Astrocyte (in vitro differentiated cells and primary cell): ENCODE measurements around the gene PRIM2. TPM values are rescaled to one million over a fixed set of nuclear protein-coding genes. Genes with fewer than 3 reads are reported as not detected.
A peak's percentile ranks its signal among the peaks of the same experiment; 100 is the strongest.
"Not testable (repeated sequence)": the region's sequence is repeated elsewhere in the genome, so short reads cannot be mapped to it uniquely, and the experiment has no call there.

Experiments
- DNase-seq: peaks from one replicate; pipeline ENCODE4 v3.0.0-alpha.2; 2010; ENCODE audit warnings: low read depth
- FAIRE-seq: peaks from 2 replicates; lab custom pipeline; 2011; peaks lifted over from hg19 to GRCh38; lab: Jason Lieb, UNC
- H2AFZ ChIP-seq: 2 replicates; pipeline ENCODE4 v1.6.0; 2012; ENCODE audit warnings: low read depth, low read length, inconsistent platforms
- H3K27ac ChIP-seq: 2 replicates; pipeline ENCODE4 v1.5.1; 2011; ENCODE audit warnings: low read depth, low read length, inconsistent platforms
- H3K27me3 ChIP-seq: 2 replicates; pipeline ENCODE4 v1.6.0; 2011; ENCODE audit warnings: low read length, inconsistent platforms; ENCODE audit not compliant: insufficient read depth
- H3K36me3 ChIP-seq: 2 replicates; pipeline ENCODE4 v1.5.1; 2011; ENCODE audit warnings: low read length, inconsistent platforms; ENCODE audit not compliant: insufficient read depth
- H3K4me1 ChIP-seq: 2 replicates; pipeline ENCODE4 v1.5.1; 2011; ENCODE audit warnings: low read length, inconsistent platforms; ENCODE audit not compliant: insufficient read depth
- H3K4me2 ChIP-seq: 2 replicates; pipeline ENCODE4 v1.6.0; 2012; ENCODE audit warnings: low read length, inconsistent platforms
- H3K4me3 ChIP-seq: 2 replicates; pipeline ENCODE4 v1.5.1; 2011; ENCODE audit warnings: low read depth, mild to moderate bottlenecking, low read length, inconsistent platforms; ENCODE audit not compliant: insufficient read depth
- H3K79me2 ChIP-seq: 2 replicates; pipeline ENCODE4 v1.6.0; 2012; ENCODE audit warnings: mild to moderate bottlenecking, low read length, inconsistent platforms; ENCODE audit not compliant: insufficient read depth
- H3K9ac ChIP-seq: 2 replicates; pipeline ENCODE4 v1.6.0; 2012; ENCODE audit warnings: mild to moderate bottlenecking, low read length, inconsistent platforms
- H3K9me3 ChIP-seq: 2 replicates; pipeline ENCODE4 v1.5.1; 2012; ENCODE audit warnings: low read depth, mild to moderate bottlenecking, low read length, inconsistent platforms; ENCODE audit not compliant: insufficient read depth
- H4K20me1 ChIP-seq: 2 replicates; pipeline ENCODE4 v1.6.0; 2012; ENCODE audit warnings: low read length, inconsistent platforms; ENCODE audit not compliant: insufficient read depth
- H3K27ac Mint-ChIP-seq: one replicate; pipeline ENCODE4 v1.8.0; 2021; ENCODE audit warnings: mild to moderate bottlenecking, mixed read lengths; ENCODE audit not compliant: unreplicated experiment
- H3K27me3 Mint-ChIP-seq: one replicate; pipeline ENCODE4 v1.8.0; 2021; ENCODE audit warnings: low read depth, mixed read lengths; ENCODE audit not compliant: unreplicated experiment
- H3K36me3 Mint-ChIP-seq: one replicate; pipeline ENCODE4 v1.8.0; 2021; ENCODE audit warnings: low read depth, mixed read lengths; ENCODE audit not compliant: unreplicated experiment
- H3K4me1 Mint-ChIP-seq: one replicate; pipeline ENCODE4 v1.8.0; 2021; ENCODE audit warnings: low read depth, mixed read lengths; ENCODE audit not compliant: unreplicated experiment
- H3K4me3 Mint-ChIP-seq: one replicate; pipeline ENCODE4 v1.8.0; 2021; ENCODE audit warnings: mild to moderate bottlenecking, moderate library complexity, mixed read lengths; ENCODE audit not compliant: unreplicated experiment
- H3K9me3 Mint-ChIP-seq: one replicate; pipeline ENCODE4 v1.8.0; 2021; ENCODE audit warnings: mild to moderate bottlenecking, mixed read lengths; ENCODE audit not compliant: unreplicated experiment
- CTCF ChIP-seq: IDR thresholded peaks from 2 replicates; pipeline ENCODE4 v1.5.1; 2011; ENCODE audit warnings: low read depth, mild to moderate bottlenecking, inconsistent platforms, low read length, moderate library complexity; ENCODE audit not compliant: insufficient read depth
- EZH2 ChIP-seq: IDR thresholded peaks from 2 replicates; pipeline ENCODE4 v1.6.1; 2012; ENCODE audit warnings: mild to moderate bottlenecking, low read length, inconsistent platforms; ENCODE audit not compliant: insufficient read depth
- total RNA-seq: library from RNA; stranded (reverse); gene quantifications from 2 replicates; pipeline ENCODE4 v1.2.1, GENCODE V29; 2021

The PRIM2 gene
- total RNA-seq, 1 donor from 2014 or later: 11.9 TPM

- H3K9me3 ChIP-seq, H3K27me3 ChIP-seq, H3K27me3 Mint-ChIP-seq, H3K9me3 Mint-ChIP-seq, H3K36me3 Mint-ChIP-seq, H3K4me2 ChIP-seq, H3K4me1 Mint-ChIP-seq, H3K79me2 ChIP-seq, H4K20me1 ChIP-seq, H2AFZ ChIP-seq, H3K36me3 ChIP-seq, H3K9ac ChIP-seq, FAIRE-seq, H3K4me3 Mint-ChIP-seq, H3K4me1 ChIP-seq, H3K4me3 ChIP-seq, H3K27ac ChIP-seq: not testable (repeated sequence)
- H3K27ac Mint-ChIP-seq: peak overlapping the region; percentile 8
- DNase-seq: peak; percentile 47
Observed at GRCh38 chr6:57463809-57464208, 146.4 kb downstream of the PRIM2 start.

- not testable (repeated sequence) for FAIRE-seq, H3K79me2 ChIP-seq, H3K9me3 Mint-ChIP-seq, H3K36me3 Mint-ChIP-seq, DNase-seq, H2AFZ ChIP-seq, H3K27ac Mint-ChIP-seq, H3K9me3 ChIP-seq, H3K27me3 ChIP-seq, H3K4me3 Mint-ChIP-seq, H3K4me2 ChIP-seq, H3K4me1 ChIP-seq, H3K36me3 ChIP-seq, H4K20me1 ChIP-seq, H3K4me3 ChIP-seq, H3K27ac ChIP-seq, H3K27me3 Mint-ChIP-seq, H3K9ac ChIP-seq
- H3K4me1 Mint-ChIP-seq: peaks cover 12% of the 10 kb centered on the region
Observed at GRCh38 chr6:57465968-57466367, 148.5 kb downstream of the PRIM2 start.

- Histone ChIP-seq H3K27me3 (no peaks in the 10 kb centered on the region), H3K27ac (no peak overlapping the region), H2AFZ (no peak overlapping the region), H3K9ac (no peak overlapping the region), H3K79me2 (no peaks in the 10 kb centered on the region), H3K4me3 (no peak overlapping the region), H4K20me1 (no peaks in the 10 kb centered on the region), H3K36me3 (no peaks in the 10 kb centered on the region), H3K9me3 (no peaks in the 10 kb centered on the region), H3K4me2 (no peak overlapping the region), H3K4me1 (peaks cover 3% of the 10 kb centered on the region)
- Mint-ChIP-seq H3K4me1 (peaks cover 9% of the 10 kb centered on the region), H3K27me3 (no peaks in the 10 kb centered on the region), H3K27ac (no peak overlapping the region), H3K4me3 (no peak overlapping the region), H3K36me3 (peaks cover 3% of the 10 kb centered on the region), H3K9me3 (no peaks in the 10 kb centered on the region)
- TF ChIP-seq EZH2 (no peak), CTCF (no peak)
- FAIRE-seq: no peak
- DNase-seq: no peak
Observed at GRCh38 chr6:57469072-57469471, 151.6 kb downstream of the PRIM2 start.

- not testable (repeated sequence) for H3K27ac Mint-ChIP-seq, H3K27me3 ChIP-seq, H3K36me3 ChIP-seq, H3K79me2 ChIP-seq, H3K4me3 ChIP-seq, H3K27me3 Mint-ChIP-seq, DNase-seq, H3K4me1 ChIP-seq, H3K9me3 Mint-ChIP-seq, H3K27ac ChIP-seq, H3K36me3 Mint-ChIP-seq, H3K9me3 ChIP-seq, FAIRE-seq, H3K4me3 Mint-ChIP-seq, H2AFZ ChIP-seq, H3K4me1 Mint-ChIP-seq, H3K4me2 ChIP-seq, H4K20me1 ChIP-seq, H3K9ac ChIP-seq
Observed at GRCh38 chr6:57470148-57470547, 152.7 kb downstream of the PRIM2 start.

GRCh38 chr6:57471314-57471864 is 154.0 kb downstream of the PRIM2 start:
- not testable (repeated sequence) for H4K20me1 ChIP-seq, H3K4me3 ChIP-seq, H3K4me2 ChIP-seq, H3K36me3 ChIP-seq, H2AFZ ChIP-seq, H3K9me3 Mint-ChIP-seq, H3K9me3 ChIP-seq, H3K27me3 ChIP-seq, H3K9ac ChIP-seq, H3K4me3 Mint-ChIP-seq, H3K4me1 ChIP-seq, H3K36me3 Mint-ChIP-seq, H3K27me3 Mint-ChIP-seq, H3K27ac ChIP-seq, H3K79me2 ChIP-seq, DNase-seq, H3K4me1 Mint-ChIP-seq, H3K27ac Mint-ChIP-seq, FAIRE-seq
